ENCODE measurements around the gene CYCS.
"Not testable (repeated sequence)": the region's sequence is repeated elsewhere in the genome, so short reads cannot be mapped to it uniquely, and the experiment has no call there.

Gene CYCS

DNA sequence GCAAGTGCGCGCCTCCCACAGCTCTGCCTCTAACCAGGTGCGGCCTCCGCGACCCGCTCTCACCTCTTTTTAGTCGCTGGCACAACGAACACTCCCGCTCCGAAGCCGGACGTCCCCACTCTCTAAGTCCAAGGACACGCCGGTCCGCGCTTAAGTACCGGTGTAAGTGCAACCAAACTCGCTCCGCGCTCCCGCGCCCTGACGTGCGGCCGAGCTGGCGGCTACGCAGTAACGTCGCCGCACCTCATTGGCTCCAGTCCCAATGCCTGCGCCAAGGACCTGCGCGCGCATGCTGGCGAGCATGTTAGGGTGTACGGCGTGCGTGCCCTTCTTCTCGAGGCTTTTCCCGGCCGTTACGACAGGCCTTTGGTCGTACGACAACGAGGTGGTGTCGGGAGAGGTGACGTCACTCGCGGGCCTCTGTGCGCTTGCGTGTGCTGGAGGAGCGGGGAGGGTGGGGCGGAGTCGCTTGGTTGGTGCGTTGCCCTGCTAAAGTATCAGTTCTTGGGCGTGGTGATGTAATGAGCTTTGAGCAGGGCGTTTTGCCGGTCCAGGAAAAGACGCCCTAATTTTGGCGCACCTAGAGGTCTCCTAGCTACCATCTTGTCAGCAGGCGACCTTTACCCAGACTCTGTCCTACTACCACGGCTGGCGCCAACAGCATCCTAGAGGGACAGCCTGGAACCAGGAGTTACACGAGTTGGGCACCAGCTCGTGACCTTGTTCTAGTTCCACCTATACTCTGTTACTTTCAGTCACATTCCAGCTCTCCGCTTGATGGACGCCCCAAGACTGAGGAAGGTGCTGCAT lies at the start of gene CYCS:
TSS of gene CYCS (minus strand) at position 124 of the 810 bp plus-strand sequence. CDS start 1,141 bp downstream, outside the sequence.
- intact Hi-C loops (cut with DNase I): no loop called here
- peak; percentile 98 to 100 (median 99) for DNase-seq

DNA sequence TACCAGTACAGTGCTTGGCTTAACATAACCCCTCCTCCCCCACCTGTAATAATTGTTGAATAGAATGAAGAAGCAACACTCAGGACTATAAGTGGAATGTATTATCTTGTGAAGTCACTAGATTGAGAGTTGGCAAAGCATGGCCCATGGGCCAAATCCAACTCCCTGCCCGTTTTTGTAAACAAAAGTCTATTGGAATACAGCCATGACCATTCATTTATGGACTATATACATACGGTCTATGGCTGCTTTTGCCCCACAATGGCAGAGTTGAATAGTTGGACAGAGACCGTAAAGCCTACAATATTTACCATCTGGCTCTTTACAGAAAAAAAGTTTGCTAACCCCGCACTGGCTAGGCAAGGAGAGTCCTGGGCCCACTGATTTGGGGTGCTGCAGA lies 48.1 kb upstream of the CYCS start:
- no peak for DNase-seq
- intact Hi-C loops (cut with DNase I): no loop called here

DNA sequence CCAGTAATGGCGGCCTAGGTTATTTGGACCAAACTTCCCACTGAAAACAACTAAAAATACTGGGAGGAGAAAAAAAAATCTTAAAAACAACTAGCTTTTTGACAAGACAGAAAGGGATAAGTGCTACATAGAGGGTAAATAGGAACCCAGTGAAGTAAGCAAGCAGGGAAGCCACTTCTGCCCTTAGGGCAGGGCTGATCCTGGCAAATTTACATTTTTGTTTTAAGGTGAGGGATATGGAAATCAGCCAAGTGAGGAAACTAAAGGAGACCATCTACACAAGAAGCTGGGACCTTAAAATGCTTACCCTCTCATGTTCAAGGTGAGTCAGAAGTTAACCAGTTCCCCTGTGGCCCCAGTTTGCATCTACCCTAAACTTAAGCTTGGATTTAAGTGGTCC lies 46.5 kb upstream of the CYCS start:
- intact Hi-C loops (cut with DNase I): no loop called here
- DNase-seq: no peak

DNA sequence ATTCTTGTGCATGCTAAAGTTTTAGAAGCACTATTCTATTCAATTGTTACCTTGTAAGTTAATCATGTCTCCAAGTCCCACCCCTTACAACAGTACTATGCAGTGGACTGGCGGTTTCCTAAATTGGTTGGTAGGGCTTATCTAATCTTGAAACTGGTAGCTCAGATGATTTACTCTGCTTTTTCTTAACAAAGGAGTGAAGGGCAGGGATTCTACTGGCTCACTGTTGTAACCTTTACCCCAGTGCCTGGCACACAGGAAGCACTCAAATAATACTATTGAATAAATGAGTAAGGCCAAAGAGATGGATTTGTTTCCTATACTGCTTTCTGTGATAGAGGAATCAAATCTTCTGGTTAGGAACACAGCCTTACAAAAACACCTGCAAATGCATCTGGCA lies 46.0 kb upstream of the CYCS start:
- intact Hi-C loops (cut with DNase I): no loop called here

DNA sequence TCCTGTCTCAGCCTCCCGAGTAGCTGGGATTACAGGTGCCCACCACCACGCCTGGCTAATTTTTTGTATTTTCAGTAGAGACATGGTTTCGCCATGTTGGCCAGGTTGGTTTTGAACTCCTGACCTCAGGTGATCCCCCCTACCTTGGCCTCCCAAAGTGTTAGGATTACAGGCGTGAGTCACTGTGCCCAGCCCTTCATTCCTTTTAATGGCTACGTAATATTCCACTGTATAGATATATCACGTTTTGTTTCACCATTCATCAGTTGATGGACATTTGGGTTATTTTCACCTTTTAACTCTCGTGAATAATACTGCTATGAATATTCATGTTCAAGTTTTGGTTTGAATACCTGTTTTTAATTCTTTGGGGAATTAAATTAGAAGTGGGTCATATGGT lies 44.6 kb upstream of the CYCS start:
- no peak for DNase-seq
- intact Hi-C loops (cut with DNase I): no loop called here

More for the DNA sequence above, 46.0 kb upstream of the CYCS start:
- DNase-seq: no peak

DNA sequence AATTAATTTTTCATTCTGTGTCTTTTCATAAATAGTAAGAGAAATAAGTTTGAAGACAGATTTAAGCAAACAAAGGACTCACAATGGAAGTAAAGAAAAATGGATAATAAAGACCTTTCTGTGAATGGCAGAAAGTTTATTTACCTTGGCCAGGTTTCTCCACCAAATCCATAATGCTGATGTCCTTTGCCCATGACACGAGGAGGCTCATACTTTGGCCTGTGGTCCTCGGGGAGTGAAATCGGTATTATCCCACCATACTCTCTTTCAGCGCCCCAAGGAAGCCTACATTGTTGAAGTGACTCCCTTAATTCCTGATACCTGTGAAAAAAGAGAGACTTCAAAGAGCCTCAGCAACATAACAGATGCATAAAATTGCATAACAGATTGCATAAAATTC lies 43.1 kb upstream of the CYCS start:
- intact Hi-C loops (cut with DNase I): no loop called here
- no peak for DNase-seq

DNA sequence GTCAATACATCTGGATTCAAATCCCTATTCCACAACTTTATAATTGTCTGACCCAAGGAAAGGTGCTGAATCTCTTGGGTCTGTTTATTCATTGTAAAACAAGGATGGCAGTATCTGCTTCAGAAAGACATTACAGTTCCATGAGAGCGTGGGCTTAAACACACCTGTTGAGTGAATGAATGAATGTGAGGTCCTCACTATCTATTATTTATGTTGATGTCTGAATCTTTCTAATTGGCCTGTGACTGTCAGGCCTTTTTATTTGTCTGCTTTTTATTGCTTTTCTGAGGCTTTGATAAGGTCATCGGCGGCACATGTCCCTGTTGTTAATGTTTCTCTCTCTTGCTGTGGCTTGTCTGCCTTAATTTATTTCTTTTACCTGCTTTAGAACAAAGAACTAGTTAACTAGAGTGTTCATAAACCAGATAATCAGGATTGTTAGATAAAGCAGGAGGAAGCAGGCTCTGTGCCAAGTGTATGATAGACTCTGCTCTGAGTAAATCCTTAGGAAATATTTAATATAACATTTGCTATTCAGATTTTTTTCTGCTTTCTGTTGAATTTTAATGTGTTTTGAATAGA lies 42.3 kb upstream of the CYCS start:
- DNase-seq: no peak

DNA sequence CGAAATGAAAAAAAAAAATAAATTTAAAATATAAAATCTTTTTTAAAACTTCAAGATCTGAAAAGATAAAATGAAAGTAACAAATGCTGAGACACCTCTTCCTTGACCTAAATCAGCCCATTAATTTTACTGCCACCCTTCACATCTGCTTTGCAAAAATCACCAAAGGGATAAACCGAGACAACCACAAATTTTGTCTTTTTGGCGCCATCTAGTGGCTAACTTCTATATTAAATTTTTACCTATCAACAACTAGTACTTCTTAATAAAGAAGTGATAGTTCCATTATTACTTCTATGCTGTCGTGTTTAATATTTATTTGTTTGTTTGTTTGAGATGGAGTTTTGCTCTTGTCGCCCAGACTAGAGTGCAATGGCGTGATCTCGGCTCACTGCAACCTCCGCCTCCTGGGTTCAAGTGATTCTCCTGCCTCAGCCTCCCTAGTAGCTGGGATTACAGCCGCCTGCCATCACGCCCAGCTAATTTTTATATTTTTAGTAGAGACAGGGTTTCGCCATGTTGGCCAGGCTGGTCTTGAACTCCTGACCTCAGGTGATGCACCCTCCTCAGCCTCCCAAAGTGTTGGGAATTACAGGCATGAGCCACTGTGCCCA lies 35.0 kb upstream of the CYCS start:
- DNase-seq; intact Hi-C loops (cut with DNase I): not testable (repeated sequence)

More for the DNA sequence above, 42.3 kb upstream of the CYCS start:
- intact Hi-C loops (cut with DNase I): no loop called here

DNA sequence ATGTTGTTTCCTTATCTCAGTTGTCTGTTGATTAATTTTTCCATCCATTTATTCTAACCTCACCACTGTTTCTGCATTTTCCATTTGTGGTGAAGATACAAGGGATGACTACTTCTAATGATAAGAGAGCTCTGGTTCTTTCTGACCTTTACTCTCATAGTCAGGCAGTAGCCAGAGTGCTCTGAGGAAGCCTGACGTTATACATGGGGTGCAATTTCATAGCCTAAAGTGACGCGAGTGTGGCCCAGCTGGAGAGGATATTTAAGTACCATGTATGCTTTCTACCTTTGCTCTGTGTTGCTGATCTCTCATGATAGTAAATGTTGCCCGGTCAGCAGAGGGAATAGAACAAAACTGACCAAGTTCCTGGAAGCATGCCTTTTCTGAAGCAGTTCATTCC lies 33.9 kb upstream of the CYCS start:
- no peak for DNase-seq
- intact Hi-C loops (cut with DNase I): no loop called here

DNA sequence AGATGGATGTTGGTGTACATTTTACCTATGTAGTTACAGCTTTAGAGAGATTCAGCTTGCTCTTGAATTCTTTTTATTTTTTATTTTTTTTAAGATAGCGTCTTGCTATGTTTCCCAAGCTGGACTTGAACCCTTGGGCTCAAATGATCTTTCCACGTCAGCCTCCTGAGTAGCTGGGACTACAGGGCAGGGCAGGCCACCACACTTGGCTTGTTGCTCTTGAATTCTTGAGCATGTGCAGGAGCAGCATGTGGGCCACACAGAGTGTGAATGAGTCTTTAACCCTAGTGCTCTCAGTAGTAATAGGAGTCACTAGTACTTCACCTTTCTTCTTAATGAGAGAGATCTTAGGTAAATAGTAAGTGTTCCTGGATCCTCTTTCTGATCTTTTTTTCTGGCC lies 26.7 kb upstream of the CYCS start:
- no peak for DNase-seq
- intact Hi-C loops (cut with DNase I): no loop called here

DNA sequence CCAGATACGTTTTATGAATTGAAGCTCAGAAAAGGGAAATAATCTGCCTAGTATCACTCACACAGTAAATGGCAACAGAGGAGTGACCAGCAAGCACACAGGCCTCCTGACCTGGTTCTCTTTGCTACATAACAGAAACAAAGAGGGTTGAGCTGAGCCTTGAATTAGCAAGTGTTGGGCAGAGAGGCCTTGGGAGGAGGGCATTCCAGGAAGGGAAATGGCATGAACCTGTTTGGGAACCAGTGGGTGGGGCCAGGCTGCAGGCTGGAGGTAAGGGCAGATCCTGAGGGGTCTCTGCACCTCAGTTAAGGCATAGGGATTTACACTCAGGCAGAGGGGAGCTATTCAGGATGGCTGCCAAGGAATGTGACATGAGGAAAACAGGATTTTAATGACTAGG lies 24.8 kb upstream of the CYCS start:
- DNase-seq: no peak

DNA sequence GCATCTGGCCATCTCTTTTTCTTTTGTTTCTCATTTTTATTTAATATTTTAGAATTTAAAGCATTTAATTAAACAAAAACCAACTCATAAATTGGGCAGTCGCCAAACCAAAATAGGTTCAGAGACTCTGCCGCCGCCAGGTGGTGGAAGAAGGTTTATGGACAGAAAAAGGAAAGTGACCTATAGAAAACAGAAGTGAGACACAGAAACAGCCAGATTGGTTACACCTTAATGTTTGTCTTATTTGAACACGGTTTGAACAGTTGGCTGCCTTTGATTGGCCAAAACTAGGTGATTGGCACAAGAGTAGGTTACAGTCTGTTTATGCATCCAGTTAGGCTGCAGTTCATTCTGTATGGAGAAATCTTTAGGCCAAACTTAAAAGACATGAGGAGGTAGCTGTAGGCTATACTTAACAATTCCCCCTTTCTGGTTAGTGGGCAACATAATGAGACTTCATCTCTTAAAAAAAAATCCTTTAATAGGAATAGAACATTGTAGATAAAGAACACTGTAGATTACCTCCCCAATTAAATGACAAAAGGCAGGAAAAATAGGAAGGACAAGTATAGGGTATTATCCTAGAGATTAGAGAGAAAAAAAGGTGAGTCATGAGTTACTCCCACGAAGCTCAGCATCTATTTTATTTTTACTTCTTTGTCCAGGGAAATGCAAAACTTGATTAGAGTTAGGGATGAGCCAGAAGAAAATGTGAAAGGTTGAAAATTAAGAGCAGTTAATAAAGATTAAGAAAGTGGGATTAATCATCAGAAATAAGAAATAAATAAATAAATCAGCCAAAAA lies 23.9 kb upstream of the CYCS start:
- intact Hi-C loops (cut with DNase I): no loop called here
- DNase-seq: no peak

More for the DNA sequence above, 24.8 kb upstream of the CYCS start:
- intact Hi-C loops (cut with DNase I): no loop called here

DNA sequence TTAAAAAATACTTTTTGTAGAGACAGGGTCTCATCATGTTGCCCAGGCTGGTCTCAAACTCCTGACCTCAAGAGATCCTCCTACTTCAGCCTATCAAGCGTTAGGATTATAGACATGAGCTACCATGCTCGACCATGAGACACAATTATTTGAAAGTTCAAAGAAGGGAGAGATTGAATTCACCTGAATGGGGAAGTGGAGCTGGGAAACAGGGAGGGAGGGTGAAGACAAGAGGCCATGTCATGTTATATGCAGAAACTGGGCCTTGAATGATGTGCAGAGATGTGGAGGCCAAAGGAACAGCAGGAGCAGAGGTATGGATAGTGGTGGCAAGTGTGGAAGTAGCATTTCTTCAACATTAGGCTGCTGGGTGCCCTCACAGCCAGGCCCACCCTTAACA lies 18.7 kb upstream of the CYCS start:
- intact Hi-C loops (cut with DNase I): no loop called here
- no peak for DNase-seq

DNA sequence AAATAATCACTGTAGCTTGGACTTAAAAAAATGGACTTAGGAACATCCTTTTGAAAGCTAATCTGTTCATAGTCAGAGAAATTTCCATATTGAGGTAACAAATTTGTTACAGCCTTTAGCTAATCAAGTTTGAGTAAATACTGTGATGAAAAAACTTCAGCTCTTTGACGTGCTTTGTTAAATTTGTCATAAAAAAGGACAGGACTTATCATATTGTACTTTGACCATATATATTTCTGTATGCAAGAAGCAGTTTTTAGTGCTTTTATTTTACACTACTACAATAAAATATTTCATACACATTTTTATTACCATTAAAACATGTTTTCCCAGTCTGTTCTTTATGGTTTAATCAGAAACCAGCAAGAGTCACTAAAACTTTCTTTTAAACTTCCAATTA lies 14.5 kb upstream of the CYCS start:
- DNase-seq: no peak
- intact Hi-C loops (cut with DNase I): no loop called here

DNA sequence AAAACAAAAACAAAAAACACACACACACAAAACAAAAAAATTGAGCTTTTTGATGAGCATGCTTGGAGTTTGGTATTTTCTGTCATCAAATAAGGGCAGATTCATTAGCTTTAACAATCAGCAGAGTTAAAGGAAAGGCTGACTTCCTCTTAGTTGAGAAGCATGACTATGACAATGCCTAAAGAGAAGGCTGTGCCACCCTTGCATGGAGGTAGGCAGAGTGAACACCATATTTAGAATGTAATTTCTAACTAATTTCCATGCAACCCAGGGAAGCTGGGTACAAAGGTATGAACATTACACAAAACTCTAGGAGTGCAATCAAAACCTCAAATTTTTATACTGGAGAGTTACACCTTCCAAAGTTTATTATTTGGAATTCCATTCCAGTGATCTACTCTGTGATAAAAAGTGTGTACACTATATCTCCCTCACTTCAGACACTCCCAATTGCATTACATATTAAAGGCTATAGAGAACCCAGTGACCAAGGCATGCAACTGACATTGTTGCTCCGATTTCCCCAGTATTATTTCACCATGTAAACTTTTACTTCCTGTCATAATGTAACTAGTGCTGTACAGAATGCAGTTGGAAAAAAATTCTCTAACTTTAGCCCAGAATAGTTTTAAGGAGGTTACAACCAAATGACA lies 9.4 kb upstream of the CYCS start:
- DNase-seq: no peak
- intact Hi-C loops (cut with DNase I): no loop called here

DNA sequence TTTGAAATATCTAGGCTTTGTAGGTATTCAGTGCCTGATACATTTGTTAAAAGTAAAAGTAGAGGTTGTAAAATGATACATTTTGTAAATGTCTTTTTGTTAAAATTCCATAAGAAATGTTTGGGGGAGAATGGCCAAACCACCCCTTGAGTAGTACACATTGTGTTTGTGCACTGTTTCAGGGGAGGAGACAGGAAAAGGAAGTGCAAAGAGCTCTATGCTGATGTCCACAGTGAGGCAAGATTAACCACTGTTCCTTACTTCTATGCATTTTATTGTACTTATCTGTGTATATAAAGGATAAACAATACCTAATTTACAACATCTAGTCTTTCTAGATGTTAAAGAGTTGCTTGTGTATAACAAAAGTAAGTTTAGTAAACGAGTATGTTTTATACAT lies 7.4 kb upstream of the CYCS start:
- intact Hi-C loops (cut with DNase I): no loop called here
- no peak for DNase-seq

DNA sequence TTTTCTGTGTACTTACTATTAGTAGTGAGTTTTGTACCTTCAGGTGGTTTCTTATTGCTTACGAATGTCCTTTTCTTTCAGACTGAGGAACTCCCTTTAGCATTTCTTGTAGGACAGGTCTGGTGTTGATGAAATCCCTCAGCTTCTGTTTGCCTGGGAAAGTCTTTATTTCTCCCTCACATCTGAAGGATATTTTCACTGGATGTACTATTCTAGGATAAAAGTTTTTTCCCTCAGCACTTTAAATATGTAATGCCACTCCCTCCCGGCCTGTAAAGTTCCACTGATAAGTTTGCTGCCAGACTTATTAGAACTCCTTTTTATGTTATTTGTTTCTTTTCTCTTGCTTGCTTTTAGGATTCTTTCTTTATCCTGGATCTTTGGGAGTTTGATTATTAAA lies 1.7 kb upstream of the CYCS start:
- intact Hi-C loops (cut with DNase I): no loop called here
- no peak for DNase-seq

DNA sequence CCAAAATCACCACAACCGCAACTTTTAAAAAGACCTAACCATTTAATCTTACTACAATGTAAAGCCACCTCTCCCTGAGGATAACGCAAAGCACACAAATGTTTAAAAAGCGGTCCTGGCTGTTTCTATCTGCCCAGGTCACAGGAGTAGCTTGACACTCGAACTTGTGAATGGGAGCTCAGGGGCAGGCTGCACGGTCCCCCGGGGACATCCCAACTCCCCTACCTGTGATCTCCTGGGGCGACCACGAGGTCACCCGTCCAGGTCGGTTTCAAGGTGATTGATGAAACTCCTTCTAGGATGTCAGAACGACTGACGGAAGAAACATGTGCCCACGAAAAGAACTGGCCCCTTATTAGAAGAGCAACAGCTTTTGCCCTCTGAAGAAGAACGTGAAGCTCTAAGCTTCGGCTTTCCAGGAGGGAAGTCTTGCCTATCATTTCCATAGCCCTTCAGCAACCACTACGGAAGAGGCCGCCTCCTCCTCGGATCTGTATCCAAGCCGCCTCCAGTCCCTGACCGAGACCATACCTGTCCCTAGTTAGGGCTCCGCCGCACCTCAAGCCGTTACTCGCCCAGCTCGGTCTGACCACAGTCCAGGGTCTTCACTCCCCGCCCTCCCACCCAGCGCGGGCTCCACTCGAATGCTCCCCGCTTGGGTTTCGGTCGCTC lies 459 bp downstream of the CYCS start:
- intact Hi-C loops (cut with DNase I): no loop called here
- DNase-seq: no peak

DNA sequence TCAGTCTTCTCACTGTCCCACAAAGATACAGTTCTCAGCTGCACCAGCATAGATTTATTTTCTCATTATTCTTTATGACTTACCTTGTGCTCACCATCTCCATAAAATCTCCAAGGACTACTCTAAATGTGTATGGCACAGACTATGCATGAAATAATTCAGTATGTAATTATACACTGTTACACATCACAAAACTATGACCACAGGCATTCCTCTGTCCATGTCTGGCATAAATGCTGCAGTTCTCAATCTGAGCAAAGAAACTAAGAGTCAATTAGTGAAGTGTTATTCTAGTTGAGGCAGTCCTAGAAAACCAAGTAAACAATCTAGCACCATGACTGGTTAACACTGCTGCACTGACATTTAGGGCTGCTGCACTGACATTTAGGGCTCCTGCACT lies 2.7 kb downstream of the CYCS start:
- intact Hi-C loops (cut with DNase I): no loop called here
- DNase-seq: no peak

DNA sequence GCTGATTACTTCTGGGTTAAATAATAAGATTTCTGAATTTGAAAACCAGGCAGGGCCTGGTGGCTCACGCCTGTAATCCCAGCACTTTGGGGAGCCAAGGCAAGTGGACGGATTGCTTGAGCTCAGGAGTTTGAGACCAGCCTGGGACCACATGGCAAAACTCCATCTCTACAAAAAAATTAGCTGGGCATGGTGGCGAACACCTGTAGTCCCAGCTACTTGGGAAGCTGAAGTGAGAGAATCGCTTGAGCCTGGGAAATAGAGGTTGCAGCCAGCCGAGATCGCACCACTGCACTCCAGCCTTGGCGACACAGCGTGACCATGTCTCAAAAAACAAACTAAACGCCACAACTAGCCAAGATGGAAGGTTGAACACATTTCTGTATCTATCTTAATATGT lies 3.5 kb downstream of the CYCS start:
- intact Hi-C loops (cut with DNase I): no loop called here
- DNase-seq: no peak

Measured in posterior cingulate gyrus (tissue), 11 donors.